Measurements from ENCODE around the gene IFITM5.
"Not testable (repeated sequence)": the region's sequence is repeated elsewhere in the genome, so short reads cannot be mapped to it uniquely, and the experiment has no call there.

The IFITM5 gene

GRCh38 chr11:282171-282570, 17.2 kb downstream of the IFITM5 start:
- no peak for DNase-seq

- no peak for DNase-seq
Measured at GRCh38 chr11:281486-282161, 17.7 kb downstream of the IFITM5 start.

- no peak for DNase-seq
Measured at GRCh38 chr11:280706-281485, 18.4 kb downstream of the IFITM5 start.

GRCh38 chr11:279966-280705, 19.2 kb downstream of the IFITM5 start:
- no peak for DNase-seq

DNA sequence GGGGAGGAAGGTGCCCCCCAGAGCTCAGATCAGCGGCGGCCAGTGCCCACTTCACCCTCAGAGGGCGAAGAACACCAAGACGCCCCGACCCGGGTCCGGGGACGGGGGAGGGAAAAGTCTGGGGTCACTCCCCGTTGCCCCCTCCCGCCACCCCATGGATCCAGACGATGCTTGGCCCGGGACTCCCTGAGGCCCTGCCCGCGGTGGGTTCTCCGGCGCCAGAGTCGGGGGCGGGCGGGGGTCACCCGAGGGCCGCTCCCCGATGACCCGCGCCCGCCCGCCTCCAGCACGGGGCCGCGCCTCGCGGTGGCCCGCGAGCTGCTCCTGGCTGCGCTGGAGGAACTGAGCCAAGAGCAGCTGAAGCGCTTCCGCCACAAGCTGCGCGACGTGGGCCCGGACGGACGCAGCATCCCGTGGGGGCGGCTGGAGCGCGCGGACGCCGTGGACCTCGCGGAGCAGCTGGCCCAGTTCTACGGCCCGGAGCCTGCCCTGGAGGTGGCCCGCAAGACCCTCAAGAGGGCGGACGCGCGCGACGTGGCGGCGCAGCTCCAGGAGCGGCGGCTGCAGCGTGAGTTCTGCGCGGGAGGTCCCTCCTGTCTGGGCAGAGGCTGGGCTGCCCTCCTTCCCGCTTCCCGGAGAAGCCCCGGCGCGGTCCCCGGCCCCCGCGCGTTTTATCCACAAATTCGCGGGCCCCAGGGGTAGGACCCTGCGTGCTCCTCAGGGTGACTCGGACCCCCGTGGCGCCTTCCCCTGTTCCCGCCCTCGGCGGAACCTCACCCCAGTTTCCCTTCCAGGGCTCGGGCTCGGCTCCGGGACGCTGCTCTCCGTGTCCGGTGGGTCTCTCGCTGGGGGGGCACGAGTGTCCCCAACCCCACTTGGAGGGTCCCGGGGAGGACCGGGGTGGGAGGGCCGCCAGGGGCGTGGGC, 20.0 kb downstream of the IFITM5 start:
- DNase-seq, result no peak

DNA sequence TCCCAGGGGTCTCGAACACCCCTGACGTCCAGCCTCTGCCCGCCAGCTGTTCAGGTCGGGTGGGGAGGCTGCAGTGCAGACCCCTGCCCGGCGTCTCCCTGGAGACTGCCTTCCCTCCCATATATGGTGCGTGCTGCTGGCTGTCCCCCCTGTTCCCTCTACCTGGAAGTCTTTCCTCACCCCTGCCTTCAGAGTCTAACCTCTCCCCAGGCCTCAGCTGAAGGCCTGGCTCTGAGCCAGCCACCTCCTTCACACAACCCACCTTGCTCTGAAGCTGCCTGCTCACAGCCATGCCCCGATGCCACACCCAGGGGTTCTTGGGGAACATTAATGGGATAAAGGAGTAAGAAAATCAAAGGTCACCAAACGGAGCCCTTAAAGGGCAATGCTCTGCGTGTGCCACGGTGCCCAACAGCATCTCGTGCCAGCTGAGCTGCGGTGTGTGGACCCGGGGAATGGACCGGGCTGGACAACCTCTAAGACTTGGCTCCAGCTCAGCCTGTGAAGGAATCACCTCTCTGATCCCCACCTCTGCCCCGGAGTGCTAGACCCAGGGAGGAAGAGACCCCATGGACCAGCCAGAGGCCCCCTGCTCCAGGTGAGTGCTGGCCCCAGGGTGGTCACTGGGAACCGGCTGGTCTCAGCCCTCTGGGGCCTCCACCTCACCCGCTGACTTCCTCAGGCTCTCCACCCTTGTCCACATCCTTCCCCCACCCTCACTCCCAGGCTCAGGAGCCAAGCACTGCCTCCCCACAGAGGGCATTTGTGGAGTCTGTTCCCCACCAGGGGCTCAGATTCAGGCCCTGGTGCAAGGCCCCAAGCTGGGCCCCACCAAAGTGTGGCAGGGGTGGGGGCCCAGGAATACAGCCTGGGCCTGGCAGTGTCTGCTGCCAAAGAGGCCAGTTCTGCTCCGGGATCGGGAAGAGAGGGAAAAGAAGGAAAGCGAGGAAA, 21.1 kb downstream of the IFITM5 start, which contains the start of gene NLRP6:
Gene NLRP6, plus strand, starts transcription at position 407 of the 951 bp plus-strand sequence. Its CDS starts 163 bp downstream, at position 570.
- DNase-seq, result no peak

DNA sequence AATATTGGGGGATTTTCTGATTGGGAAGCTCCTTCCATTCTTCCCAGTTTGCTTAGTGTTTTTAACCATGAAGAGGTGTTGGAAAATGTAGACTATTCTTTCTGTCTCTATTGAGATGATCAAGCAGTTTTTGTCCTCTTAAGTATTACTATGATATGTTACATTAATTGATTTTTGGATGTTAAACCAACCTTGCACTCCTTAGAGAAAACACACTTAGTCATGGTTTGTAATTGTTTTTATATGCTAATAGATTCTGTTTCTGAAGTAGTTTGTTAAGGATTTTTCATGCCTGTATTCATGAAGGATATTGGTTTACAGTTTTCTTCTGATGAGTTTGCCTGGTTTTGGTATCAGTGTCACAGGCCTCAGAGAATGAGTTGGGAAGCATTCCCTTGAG, 23.1 kb downstream of the IFITM5 start:
- DNase-seq, result no peak

DNA sequence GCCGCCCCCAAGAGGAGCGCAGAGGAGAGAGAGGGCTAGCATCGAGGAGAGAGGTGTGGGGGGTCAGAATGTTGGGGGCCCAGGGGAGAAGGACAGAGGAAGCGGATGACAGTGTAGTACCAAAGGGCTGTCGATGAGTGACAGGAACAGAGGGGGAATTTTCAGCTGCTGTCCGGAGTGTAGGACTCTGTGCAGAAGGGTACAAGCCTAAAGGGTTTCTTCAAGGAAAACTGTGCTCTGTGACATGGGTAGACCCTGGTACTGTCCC, 26.5 kb downstream of the IFITM5 start:
- DNase-seq, result no peak

- DNase-seq, result no peak
Measured at GRCh38 chr11:272195-272930, 27.0 kb downstream of the IFITM5 start.

- no peak for DNase-seq
Measured at GRCh38 chr11:271319-271715, 28.0 kb downstream of the IFITM5 start.

DNA sequence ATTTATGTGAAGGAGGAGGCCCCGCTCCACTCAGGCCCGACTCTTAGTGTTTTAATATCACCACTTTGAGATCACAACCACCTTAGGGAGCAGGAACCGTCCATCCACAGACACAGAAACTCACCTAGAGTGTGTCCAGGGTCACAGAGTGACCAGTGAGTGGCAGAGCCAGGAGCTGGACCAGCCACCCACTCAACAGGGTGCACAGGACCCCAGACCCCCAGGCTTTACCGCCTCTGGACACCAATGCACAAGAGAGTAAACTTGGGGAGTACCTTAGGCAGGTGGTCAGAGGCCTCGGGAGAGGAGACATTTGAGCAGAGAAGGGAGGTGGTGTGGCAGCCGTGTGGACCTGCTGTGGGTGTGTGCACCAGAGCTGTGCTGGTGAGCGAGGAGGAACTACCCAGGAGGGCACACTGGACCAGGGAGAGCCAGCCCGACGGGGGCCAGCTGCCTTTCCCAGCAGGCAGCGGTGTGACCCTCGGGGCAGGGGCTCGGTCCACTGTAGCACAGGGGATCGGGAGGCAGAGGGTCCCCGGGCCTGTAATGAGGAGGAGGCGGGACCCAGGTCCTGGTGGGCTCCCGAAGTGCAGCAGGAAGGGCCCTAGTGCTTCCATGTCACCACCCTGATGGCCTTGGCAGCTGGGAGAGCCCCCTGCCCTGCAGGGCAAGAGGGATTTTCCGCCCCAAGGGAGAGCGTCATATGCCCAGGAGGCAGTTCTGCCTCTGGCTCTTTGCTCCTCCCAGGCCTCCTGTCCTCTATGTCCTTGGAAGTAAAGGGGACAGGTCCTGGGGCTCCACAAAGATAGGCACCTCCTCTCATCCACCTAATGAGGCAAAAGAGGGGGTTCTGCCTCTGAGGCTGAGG, 28.6 kb downstream of the IFITM5 start:
- DNase-seq, result no peak

DNA sequence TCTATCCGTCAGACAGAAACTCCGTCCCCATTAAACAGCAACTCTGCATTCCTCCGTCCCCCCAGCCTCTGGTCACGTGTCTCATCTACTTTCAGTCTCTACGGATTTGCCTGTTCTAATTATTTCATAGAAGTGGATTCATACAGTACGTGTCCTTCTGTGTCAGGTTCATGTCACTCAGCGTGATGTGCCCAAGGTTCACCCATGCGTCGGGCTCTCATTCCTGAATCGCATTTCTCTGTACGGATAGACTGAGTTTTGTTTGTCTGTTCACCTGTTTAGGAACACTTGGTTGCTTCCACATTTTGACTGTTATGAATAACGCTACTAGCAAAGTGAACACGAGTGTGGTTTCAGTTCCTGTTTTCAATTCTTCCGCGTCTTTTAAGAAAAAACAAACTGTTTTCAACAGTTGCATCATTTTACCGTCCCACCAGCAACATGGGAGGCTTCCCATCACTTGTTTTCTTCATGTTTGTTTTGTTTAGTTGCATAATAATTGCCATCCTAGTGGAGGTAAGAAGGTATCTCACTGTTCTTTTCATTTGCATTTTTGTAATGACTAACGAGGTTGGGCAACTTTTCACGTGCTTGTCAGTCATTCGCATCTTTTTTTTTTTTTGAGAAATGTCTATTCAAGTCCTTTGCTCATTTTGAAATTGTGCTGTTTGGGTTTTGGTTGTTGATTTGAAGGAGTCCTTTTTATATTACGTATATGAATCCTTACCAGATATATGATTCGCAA, 30.0 kb downstream of the IFITM5 start:
- no peak for DNase-seq

DNA sequence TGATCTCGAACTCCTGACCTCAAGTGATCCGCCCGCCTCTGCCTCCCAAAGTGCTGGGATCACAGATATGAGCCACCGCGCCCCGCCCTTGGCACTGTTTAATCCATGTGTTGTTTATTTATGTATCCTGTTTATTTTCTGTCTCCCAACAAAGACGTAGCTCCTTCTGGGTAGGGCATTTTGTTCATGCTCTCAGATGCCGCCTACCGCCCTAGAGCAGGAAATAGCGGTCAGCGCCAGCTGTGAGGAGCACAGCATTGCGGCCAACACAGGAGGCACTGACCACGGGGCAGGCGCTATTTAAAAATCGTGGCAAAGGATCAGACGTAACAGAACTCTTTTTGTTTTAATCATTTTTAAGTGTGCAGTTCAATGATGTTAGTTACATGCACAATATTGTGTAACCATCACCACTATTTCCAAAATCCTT, 30.6 kb downstream of the IFITM5 start:
- not testable (repeated sequence) for DNase-seq

DNA sequence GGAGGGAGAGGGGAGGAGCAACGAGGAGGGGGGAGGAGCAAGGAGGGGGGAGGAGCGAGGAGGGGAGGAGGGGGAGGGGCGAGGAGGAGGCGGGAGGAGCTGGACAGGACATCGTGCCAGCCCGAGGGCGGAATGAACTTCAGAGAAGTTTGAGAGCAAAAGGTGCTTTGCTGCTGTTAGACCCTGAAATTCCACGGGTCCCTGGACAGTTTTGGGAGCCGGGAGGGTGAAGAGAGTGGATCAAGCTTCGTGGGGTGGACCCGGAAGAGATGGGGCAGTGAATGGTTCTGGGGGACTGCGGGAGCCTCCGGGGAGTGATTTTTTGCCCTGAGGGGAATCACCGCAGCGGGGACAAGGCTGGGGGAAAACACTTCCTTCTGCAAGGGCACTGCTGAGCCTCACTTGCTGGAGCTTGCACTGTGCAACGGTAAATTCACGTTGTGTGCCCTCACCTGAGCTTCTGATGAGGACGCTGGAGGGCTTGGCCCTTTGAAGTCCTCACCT, 31.8 kb downstream of the IFITM5 start:
- DNase-seq, result no peak

DNA sequence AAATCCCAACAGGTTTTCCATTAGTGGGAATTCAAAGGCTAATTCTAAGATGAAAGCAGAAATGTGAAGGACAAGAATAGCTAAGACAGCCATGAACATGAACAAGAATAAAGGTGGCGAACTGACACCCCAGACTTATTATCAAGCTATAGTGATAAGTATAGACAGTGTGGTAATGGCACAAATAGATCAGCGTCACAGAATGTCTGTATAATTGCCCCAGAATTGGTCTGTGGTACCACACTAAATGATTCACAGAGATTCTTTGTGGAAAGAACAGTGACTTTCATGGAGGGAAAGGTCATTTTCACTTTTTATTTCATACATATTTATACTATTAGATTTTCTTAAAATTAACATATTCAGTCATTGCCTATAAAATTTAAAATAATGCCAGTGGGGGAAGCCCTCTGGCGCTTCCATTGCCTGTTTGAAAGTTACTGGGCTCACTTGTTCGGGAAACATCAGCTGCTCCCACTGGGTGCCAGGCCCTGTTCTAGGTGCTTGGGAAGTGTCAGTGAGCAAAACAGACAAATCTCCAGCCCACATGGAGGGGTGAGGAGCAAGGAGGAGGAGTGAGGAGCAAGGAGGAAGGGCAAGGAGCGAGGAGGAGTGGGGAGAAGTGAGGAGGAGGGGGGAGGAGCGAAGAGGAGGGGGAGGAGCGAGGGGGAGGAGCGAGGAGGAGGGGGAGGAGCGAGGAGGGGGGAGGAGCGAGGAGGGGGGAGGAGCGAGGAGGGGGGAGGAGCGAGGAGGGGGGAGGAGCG, 32.5 kb downstream of the IFITM5 start:
- no peak for DNase-seq

- no peak for DNase-seq
Measured at GRCh38 chr11:261624-262023, 37.7 kb downstream of the IFITM5 start.

DNA sequence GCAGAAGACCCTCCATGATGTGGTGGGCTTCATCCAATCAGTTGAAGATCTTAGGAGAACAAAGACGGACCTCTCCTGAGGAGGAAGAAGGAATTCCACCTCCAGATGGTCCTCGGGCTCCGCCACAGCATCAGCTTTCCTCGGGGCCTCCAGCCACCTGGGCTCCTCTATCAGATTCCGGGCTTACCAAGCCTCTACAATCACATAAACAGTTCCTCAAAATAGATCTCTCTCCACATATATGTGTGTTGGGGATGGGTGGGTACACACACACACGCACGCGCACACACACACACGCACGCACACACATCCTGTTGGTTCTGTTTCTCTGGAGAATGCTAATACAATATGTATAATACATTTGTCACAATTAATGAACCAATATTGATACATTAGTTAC, 39.9 kb downstream of the IFITM5 start:
- DNase-seq, result no peak
